HG02970 (cell line): ENCODE results near the gene TRPV4.

ENCODE experiments used
- ATAC-seq: cut with Tn5 transposase; IDR thresholded peaks from one replicate; pipeline ENCODE4 v1.9.1; 2021; ENCODE audit warnings: mild to moderate bottlenecking, moderate library complexity, moderate number of reproducible peaks; ENCODE audit not compliant: unreplicated experiment, low FRiP score

TRPV4 gene

GRCh38 chr12:109744986-109745942, 87.9 kb downstream of the TRPV4 start:
- no peak for ATAC-seq

DNA sequence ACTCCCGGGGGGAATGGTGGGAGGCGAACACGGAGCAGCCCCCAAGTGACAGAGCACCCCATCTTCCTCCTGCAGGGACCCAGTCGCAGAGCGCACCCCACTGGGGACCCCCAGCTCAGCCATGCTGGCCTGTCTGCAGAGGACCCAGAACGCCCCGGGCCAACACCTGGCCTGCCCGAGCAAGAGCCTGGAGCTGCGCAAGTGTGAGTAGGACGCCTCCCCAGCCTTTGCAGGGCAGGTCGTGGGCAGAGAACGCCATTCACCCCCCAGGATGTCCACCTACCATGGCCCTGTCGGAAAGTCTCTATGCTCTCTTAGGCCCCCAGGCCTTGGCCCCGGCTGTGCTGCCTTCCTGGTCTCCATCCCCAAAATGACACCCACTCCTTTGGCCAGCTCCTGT, 89.2 kb downstream of the TRPV4 start:
- ATAC-seq: no peak

- no peak for ATAC-seq
These were observed 89.9 kb downstream of the TRPV4 start for GRCh38 chr12:109743076-109743910.

- no peak for ATAC-seq
These were observed 91.1 kb downstream of the TRPV4 start for GRCh38 chr12:109741970-109742703.

DNA sequence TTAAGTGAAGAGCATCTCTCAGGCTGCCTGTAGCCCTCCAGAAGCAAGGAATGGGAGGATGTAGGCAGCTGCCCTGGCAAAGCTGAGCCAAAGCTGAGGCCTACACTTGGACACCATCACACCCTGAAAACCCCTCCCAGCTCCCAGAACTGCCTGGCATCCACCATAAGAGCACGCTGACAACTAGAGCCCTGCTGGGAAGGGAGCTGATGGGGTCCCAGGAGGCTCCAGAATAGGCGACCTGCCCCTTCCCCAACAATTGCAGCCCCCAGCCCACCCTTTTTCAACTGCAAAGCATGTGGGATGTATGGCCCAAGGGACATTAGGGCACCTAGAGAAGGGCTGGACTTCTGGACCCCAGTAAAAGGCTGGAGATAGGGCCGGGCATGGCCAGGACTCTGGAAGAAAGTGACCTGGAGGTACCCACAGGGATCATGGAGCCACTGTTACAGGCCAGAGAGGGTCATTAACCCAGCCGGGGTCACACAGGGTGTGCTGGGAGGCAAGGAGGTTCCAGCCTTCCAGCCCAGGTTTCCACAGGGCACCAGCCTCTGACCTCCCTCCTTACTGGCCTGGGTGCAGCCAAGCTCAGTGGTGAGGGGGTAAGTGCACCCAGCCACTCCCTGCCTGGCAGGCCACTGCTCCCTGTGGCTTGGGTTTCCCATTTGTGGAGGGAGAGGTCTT, 91.8 kb downstream of the TRPV4 start:
- ATAC-seq: no peak

GRCh38 chr12:109740694-109741245, 92.4 kb downstream of the TRPV4 start:
- ATAC-seq: no peak

GRCh38 chr12:109739747-109740693, 93.2 kb downstream of the TRPV4 start:
- no peak for ATAC-seq

DNA sequence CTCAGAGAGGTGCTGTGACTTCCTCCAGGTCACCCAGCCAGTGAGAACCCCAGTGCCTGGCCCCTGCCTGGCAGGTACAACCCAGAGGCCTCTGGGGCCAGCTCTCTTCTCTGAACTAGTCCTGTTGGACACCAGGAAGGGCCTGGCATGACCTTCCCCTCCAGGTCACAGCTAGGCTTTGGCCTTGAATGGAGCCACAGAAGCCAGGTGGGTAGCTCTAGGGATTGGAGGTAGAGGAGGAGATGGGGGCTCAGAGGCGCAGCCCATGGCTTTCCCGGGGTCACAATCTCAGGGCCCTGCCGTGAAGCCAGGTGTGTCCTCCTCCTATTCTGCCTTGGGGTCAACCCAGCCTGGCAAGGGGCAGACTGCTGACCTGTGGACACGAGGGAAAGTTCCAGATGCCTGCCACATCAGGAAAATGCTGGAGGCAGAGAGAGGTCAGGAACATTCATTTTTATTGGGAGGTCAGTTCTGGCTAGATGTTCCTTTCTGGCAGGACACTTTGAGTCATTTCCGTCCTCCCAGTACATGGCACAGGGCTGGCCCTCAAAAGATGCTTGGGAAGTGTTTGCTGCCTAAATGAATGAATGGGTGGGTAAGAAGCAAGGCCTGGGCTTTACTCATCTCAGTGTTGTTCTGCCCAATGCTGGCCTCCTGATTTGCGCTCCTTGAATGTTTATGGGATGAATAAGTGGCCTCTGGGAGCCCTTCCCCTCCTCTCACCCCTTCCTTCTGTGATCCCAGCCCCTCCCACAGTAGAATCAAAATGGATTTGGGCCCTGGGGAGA, 94.1 kb downstream of the TRPV4 start:
- ATAC-seq: no peak

GRCh38 chr12:109738209-109738608, 95.0 kb downstream of the TRPV4 start:
- ATAC-seq: no peak

DNA sequence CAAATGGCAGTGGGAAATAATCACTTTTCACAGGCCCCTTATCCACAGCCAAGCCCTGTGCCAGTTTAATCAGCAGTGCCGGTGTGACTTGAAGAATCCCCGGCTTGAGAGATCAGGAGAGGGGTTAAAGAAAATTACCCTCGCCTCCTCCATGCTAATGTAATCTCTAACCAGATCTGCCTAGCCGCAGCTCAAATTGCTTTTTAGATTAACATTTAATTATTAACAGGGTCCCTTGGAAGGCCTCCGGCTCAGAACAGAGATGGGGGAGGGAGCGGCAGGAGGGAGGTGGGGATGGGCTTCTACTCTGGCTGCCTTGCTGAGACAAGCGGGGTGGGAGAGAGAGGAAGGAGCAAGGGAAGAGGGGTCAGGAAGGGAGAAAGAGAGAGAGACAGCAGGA, 95.6 kb downstream of the TRPV4 start:
- no peak for ATAC-seq

DNA sequence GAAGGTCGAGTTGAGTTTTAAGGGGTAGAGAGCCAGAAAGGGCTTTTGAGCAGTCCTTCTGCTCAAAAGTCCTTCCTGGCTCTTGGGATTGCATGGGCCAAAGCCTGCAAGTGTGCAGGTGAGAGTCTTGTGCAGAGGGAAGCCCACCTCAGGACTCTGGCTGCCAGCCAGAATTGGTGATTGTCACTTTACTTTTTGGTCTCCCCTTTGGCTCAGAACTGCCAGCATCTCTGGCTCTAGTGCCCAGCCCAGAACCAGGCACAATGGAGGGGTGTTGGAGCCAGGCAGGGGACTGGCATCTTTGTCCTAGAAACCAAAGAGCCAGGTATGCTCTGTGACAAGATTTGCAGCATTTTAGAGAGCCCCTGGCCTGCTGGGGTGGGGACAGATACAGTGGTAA, 96.1 kb downstream of the TRPV4 start:
- no peak for ATAC-seq

DNA sequence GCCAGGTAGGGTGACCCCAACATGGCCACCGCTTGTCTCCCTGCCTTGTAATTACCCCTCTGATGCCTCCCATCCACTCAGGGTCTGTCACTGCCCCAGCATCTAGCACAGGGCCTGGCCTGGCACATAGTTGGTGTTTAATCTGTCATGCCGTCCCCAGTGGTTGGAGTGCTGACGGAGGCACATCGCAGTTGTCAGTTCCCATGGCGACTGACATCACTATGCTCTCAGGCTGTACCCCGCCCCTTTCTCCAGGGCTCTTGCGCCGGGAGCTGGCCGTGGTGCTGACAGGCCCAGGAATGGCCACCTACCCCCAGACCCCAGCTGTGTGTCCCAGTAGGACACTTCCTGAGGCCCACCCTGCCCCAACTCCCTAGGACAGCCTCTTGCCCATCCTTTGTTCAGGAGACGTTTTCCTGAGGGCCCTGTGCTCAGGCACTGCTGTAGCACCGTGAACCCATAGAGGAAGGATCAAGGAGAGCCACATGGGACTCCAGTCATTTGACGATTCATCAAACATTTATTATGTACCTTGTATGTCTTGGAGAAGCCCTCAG, 96.6 kb downstream of the TRPV4 start:
- no peak for ATAC-seq

- ATAC-seq: no peak
These were observed 97.2 kb downstream of the TRPV4 start for GRCh38 chr12:109735825-109736551.

- no peak for ATAC-seq
These were observed 98.1 kb downstream of the TRPV4 start for GRCh38 chr12:109735051-109735521.

DNA sequence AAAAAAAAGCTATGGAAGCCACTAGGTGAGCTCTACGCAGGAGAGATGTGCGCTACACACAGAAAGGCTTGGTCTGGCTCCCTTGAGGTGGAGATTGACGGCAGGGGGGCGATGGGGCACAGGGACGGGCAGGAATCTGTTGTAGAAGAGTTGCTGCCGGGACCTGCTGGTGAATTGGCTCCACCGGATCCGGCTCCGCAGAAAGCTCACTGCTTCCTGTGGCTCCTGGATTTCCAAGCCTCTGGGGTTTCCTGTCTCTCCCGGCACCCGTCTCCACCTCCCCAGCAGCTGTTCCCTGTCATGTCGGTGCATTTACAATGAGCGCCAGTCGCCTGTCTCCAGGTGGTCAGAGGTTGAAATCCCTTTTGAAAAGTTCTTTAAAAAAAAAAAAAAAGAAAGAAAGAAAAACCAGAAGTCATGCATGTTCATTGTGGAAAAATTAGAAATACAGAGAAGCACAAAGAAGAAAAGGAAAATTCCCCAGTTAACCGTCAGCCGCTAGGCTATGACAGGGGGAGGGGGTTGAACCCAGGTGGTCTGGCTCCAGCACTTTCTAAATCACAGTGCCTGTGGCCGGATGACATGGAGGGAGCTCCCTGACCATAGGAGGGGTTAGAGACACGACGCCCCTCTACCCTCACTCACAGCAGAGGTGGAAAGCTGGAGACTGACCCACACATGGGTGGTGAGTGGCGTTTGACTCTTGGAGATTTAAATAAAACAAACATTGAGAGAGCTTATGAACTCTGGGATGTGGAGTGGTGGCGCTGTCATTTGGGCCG, 98.8 kb downstream of the TRPV4 start:
- no peak for ATAC-seq
